Ammon's horn (tissue), 1 donor: Measurements from ENCODE around the gene GBA3.

Experiments
- DNase-seq: peaks from one replicate; pipeline ENCODE4 v3.0.0-alpha.2; 2016; ENCODE audit warnings: low spot score

Gene GBA3

DNA sequence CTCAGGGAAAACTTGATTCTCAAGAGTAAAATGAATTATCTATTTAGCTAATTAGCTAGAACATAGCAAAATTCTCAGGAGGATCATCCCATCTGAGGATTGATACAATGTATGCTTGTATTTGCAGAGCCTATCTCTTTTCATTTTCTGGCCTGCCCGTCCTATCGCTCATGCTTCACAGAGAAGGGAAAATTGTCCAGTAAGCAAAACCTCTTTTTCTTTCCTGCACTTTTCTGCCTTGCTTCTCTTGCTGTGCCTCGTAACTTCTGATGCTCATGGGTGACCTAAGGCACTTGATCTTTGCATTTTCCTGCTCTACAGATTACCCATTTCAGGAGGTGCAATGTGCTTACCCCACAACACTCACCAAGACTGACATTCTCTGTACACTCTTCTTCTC, 88.1 kb downstream of the GBA3 start:
- no peak for DNase-seq

DNA sequence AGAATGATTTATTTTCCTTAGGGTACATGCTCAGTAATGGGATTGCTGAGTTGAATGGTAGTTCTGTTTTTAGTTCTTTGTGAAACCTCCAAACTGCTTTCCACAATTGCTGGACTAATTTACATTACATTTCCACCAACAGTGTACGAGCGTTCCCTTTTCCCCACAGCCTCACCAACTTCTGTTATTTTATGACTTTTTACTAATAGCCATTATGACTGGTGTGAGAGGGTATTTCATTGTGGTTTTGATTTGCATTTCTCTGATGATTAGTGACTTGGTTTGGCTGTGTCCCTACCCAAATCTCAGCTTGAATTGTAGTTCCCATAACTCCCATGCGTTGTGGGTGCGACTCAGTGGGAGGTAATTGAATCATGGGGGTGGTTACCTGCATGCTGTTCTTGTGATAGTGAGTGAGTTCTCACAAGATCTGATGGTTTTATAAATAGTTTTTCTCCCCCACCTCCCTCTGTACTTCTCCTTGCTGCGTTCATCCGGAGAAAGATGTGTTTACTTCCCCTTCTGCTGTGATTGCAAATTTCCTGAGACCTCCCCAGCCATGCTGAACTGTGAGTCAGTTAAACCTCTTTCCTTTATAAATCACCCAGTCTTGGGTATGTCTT, 95.1 kb downstream of the GBA3 start:
- DNase-seq: no peak

GRCh38 chr4:22790631-22791030, 97.9 kb downstream of the GBA3 start:
- no peak for DNase-seq

- DNase-seq: no peak
Observed at GRCh38 chr4:22794732-22795131, 102.0 kb downstream of the GBA3 start.

GRCh38 chr4:22801391-22801790, 108.7 kb downstream of the GBA3 start:
- DNase-seq: no peak

DNA sequence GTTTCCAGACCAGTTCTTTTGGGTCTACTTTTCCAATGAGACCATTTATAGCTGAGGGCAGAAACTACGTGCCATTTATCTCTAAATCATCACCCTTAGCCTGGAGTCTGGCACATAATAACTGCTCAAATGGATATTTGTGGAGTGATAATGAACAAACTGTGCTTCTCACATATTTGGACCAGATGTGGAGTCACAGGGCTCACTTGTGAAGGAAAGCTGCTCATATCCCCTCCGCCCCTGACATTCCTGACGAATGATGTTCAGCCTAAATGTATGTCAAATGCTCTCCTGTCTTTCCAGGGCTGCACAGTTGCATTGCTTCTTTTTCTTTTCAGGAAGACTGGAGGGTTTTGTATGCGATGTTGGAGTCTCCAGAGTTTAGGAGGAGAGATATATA, 110.1 kb downstream of the GBA3 start:
- DNase-seq: no peak

GRCh38 chr4:22803512-22803911, 110.8 kb downstream of the GBA3 start:
- DNase-seq: no peak

- DNase-seq: no peak
Observed at GRCh38 chr4:22814906-22815305, 122.2 kb downstream of the GBA3 start.

GRCh38 chr4:22824091-22824490, 131.4 kb downstream of the GBA3 start:
- no peak for DNase-seq

DNA sequence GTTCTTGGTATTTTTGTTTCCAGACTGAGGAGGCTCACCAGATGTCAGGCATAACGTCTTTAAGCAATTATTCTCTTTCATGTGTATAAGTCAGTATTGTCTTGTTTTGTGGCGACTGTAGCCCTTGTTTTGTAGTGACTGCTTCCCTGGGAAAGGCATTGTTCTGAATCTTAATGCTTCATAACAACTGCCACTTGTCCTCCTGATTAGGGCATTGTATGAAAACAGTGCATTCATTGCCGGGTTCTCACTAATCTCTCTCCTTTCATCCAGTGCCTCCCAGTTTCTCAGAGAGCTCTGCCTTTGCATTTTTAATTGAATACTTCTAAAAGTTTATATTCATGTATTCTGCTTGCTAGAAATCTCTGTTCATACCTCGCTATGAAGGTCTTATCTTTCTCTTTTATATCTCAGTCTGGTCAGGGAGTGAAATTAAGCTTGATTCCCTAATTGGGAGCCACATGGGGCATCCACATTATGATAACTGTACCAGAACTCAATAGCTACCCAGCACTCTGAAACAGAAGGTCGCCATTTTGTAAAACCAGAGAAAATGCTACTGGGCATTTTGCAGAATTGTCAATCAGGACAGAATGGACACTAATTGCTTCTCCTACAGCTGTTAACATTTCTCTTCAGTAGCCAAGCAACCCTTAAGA, 149.8 kb downstream of the GBA3 start:
- DNase-seq: peak; percentile 56

- no peak for DNase-seq
Observed at GRCh38 chr4:22848332-22848731, 155.6 kb downstream of the GBA3 start.

GRCh38 chr4:22850055-22850454, 157.3 kb downstream of the GBA3 start:
- DNase-seq: no peak

- no peak for DNase-seq
Observed at GRCh38 chr4:22850630-22851029, 157.9 kb downstream of the GBA3 start.

DNA sequence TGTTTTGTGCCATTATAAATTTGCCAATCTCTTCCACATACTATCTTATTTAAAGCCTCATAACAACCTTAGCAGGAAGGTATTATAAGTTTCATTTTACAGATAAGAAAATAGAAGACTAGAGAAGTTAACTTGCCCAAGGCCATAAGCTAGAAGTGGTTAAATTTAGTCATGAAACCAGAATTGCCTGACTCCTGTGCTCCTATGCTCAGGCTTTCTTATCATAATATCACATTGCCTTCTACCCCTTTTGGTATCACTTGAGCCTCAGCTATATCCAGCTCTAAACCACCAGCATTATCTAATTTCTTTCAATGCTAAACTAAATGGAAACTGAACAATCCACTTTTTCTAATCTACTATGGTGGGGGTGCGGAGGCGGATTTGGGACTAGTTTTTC, 164.7 kb downstream of the GBA3 start:
- DNase-seq: no peak

DNA sequence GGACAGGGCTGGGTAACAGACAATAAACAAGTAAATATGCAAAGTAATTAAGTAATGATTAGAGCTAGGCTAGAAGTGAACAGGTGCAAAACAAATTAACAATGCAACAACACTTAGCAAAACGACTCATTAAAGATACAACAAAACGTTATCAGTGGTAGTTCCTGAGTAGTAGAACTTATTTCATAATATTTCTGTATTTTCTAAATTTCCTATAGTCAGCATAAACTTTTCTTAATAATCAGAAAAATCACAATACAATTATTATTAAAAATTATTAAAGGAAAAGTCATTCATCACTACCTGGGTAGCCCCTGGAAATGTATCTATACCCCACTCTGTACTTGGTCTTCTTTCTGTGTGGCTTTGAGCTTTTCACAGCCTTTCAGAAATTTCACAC, 166.6 kb downstream of the GBA3 start:
- DNase-seq: no peak
